ENCODE data around the gene SPC24. TPM values are rescaled to one million over a fixed set of nuclear protein-coding genes. Genes with fewer than 3 reads are reported as not detected.
A peak's percentile ranks its signal among the peaks of the same experiment; 100 is the strongest.

The SPC24 gene
- total and polyA plus RNA-seq, 9 of the 15 experiments (the other 6 are each of a cell fraction or from before 2014, with no cell fraction given) = 18.2 to 154 (median 60.9) TPM

- TF ChIP-seq FOS (IDR thresholded peaks at IDR 0.05; ENCODE audit: extremely low read depth, insufficient read length) (peak; percentile 4), CCNT2 (IDR thresholded peaks at IDR 0.05; ENCODE audit: borderline replicate concordance, extremely low read depth, insufficient read length, low read depth, low read length) (peak; percentile 24), XRCC4 (IDR thresholded peaks at IDR 0.05; ENCODE audit: extremely low read depth, insufficient read depth, insufficient read length) (no peak), ETV1 (tag; conservative IDR thresholded peaks at IDR 0.05; ENCODE audit: low read depth) (no peak), CREB1 (IDR thresholded peaks at IDR 0.05) (no peak), CREB1 (CRISPR knock-in tag; IDR thresholded peaks at IDR 0.05) (no peak), TAF1 (IDR thresholded peaks at IDR 0.05; ENCODE audit: control insufficient read depth, extremely low read depth, insufficient read depth, low read length, severe bottlenecking) (no peak), CHD4 (IDR thresholded peaks at IDR 0.05; ENCODE audit: insufficient read depth, insufficient replicate concordance, low read depth, low read length, poor library complexity, severe bottlenecking) (no peak), ZNF79 (CRISPR knock-in tag; IDR thresholded peaks at IDR 0.05; ENCODE audit: low read depth) (no peak), MTA3 (IDR thresholded peaks at IDR 0.05; ENCODE audit: borderline replicate concordance) (0 out of 2 replicates have a peak, but pooled peaks have one; percentile 12), ZNF518B (CRISPR knock-in tag; IDR thresholded peaks at IDR 0.05) (no peak), TFAP4 (CRISPR knock-in tag; IDR thresholded peaks at IDR 0.05; ENCODE audit: borderline replicate concordance) (no peak), SIX5 (IDR thresholded peaks at IDR 0.05; ENCODE audit: borderline replicate concordance in 1 of 2, insufficient read depth in 1 of 2, low read depth in 1 of 2, low read length in 2 of 2) (no peak), ZNF766 (CRISPR knock-in tag; conservative IDR thresholded peaks at IDR 0.05) (no peak), KLF10 (CRISPR knock-in tag; IDR thresholded peaks at IDR 0.05) (no peak), RBM22 (IDR thresholded peaks at IDR 0.05; ENCODE audit: low read depth, low read length, poor library complexity, severe bottlenecking) (peak; percentile 93), ZNF764 (CRISPR knock-in tag; IDR thresholded peaks at IDR 0.05; ENCODE audit: low read depth) (no peak), DDX20 (tag; IDR thresholded peaks at IDR 0.05; ENCODE audit: low read depth) (no peak), POLR2H (tag; IDR thresholded peaks at IDR 0.05; ENCODE audit: low read depth) (no peak), MTA2 (IDR thresholded peaks at IDR 0.05; ENCODE audit: low read depth) (no peak), NBN (IDR thresholded peaks at IDR 0.05; ENCODE audit: low read depth) (no peak), PYGO2 (tag; IDR thresholded peaks at IDR 0.05) (no peak), ZNF699 (CRISPR knock-in tag; IDR thresholded peaks at IDR 0.05; ENCODE audit: insufficient replicate concordance) (no peak), HMGN3 (IDR thresholded peaks at IDR 0.05; ENCODE audit: borderline replicate concordance, extremely low read depth, insufficient read length, low read depth, low read length) (peak; percentile 41), NR3C1 (CRISPR knock-in tag; IDR thresholded peaks at IDR 0.05) (no peak)
Observed at GRCh38 chr19:11142528-11143171, 12.9 kb downstream of the SPC24 start (continued).
